ENCODE results near the gene CCDC24.

DNA sequence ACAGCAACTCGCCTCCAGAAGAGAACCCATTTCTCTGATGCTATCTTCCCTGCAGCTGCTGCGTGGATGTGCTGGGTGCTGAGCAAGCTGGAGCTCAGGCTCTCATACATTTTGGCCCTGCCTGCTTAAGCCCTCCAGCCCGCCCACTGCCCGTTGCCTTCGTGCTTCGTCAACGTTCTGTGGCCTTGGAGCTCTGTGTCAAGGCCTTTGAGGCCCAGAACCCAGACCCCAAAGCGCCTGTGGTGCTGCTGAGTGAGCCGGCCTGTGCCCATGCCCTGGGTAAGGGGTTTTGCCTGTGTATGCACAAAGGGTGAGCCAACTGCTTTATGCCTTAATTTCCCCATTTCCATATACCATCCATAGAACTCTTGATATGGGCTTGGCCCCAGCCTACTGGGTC is 20.5 kb upstream of the CCDC24 start:
- TF ChIP-seq MAX (IDR thresholded peaks at IDR 0.05) = no peak
- no peak for TF ChIP-seq EGR1 (IDR thresholded peaks at IDR 0.05)
- no peak for TF ChIP-seq RAD21 (IDR thresholded peaks at IDR 0.05; ENCODE audit: low read depth)
- TF ChIP-seq, protein P1, sequence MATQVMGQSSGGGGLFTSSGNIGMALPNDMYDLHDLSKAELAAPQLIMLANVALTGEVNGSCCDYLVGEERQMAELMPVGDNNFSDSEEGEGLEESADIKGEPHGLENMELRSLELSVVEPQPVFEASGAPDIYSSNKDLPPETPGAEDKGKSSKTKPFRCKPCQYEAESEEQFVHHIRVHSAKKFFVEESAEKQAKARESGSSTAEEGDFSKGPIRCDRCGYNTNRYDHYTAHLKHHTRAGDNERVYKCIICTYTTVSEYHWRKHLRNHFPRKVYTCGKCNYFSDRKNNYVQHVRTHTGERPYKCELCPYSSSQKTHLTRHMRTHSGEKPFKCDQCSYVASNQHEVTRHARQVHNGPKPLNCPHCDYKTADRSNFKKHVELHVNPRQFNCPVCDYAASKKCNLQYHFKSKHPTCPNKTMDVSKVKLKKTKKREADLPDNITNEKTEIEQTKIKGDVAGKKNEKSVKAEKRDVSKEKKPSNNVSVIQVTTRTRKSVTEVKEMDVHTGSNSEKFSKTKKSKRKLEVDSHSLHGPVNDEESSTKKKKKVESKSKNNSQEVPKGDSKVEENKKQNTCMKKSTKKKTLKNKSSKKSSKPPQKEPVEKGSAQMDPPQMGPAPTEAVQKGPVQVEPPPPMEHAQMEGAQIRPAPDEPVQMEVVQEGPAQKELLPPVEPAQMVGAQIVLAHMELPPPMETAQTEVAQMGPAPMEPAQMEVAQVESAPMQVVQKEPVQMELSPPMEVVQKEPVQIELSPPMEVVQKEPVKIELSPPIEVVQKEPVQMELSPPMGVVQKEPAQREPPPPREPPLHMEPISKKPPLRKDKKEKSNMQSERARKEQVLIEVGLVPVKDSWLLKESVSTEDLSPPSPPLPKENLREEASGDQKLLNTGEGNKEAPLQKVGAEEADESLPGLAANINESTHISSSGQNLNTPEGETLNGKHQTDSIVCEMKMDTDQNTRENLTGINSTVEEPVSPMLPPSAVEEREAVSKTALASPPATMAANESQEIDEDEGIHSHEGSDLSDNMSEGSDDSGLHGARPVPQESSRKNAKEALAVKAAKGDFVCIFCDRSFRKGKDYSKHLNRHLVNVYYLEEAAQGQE (IDR thresholded peaks at IDR 0.05; ENCODE audit: low read depth) = no peak
- TF ChIP-seq USF1 (IDR thresholded peaks at IDR 0.05) = no peak
- no peak for TF ChIP-seq CEBPB (IDR thresholded peaks at IDR 0.05)
- no peak for TF ChIP-seq EP300 (IDR thresholded peaks at IDR 0.05; ENCODE audit: borderline replicate concordance)
- no peak for TF ChIP-seq TCF12 (IDR thresholded peaks at IDR 0.05; ENCODE audit: low read depth)
- TF ChIP-seq CREB1 (IDR thresholded peaks at IDR 0.05; ENCODE audit: low read depth) = no peak
